K562 (cell line): Measurements from ENCODE around the gene TSHZ1. TPM values are rescaled to one million over a fixed set of nuclear protein-coding genes. Genes with fewer than 3 reads are reported as not detected.

ENCODE experiments used
- ATAC-seq: fragments of 200-7000 bp; cut with Tn5 transposase; 3 replicates; pipeline ENCODE4 v1.9.1; 2020; ENCODE audit warnings: moderate library complexity
- BruUV-seq: library from RNA; stranded (reverse); fragments of 400-500 nt; replicated peaks from 2 replicates; lab custom pipeline; 2021; lab: Mats Ljungman, UMichigan
- CTCF ChIA-PET: fragments of 300-600 bp; formaldehyde crosslinking; extraction: SDS; loops from one replicate; lab custom pipeline; 2021; ENCODE audit warnings: low intra/inter-chr PET ratio; lab: Yijun Ruan, JAX
- POLR2A ChIA-PET: fragments of 300-600, 350-650 bp; sonication (Branson Sonifier 250); formaldehyde crosslinking; extraction: SDS; loops from one replicate; lab custom pipeline; 2021; ENCODE audit warnings: antibody characterized with exemption, inconsistent platforms; lab: Yijun Ruan, JAX
- DNase-seq, 4 experiments: peaks; one replicate each; pipeline versions ENCODE4 v3.0.0 to v3.0.0-alpha.2; 2011 to 2018; ENCODE audit warnings: low spot score in 3 of 4, mixed read lengths in 3 of 4; ENCODE audit errors: extremely low read depth in 1 of 4
- FAIRE-seq: peaks from 2 replicates; lab custom pipeline; 2011; peaks lifted over from hg19 to GRCh38; lab: Jason Lieb, UNC
- H2AFZ ChIP-seq: 2 replicates; pipeline ENCODE4 v1.6.0; 2011; ENCODE audit warnings: low read depth, low read length, control low read depth, inconsistent platforms
- H3K27ac ChIP-seq: fragments of 200-600 bp; 3 replicates; pipeline ENCODE4 v1.8.0; 2011; ENCODE audit warnings: low read depth, mild to moderate bottlenecking, control low read depth, inconsistent platforms, low read length, moderate library complexity, mixed read lengths; ENCODE audit errors: extremely low read depth
- H3K27me3 ChIP-seq, 2 experiments: fragments of 300-600 bp in 1 of 2; 2 replicates in 1 of 2; 3 replicates in 1 of 2; pipeline versions ENCODE4 v1.6.0 to v1.8.0; 2011; ENCODE audit warnings: inconsistent platforms in 2 of 2, low read length in 2 of 2, mild to moderate bottlenecking in 1 of 2, mixed read lengths in 1 of 2, moderate library complexity in 1 of 2; ENCODE audit not compliant: control insufficient read depth in 2 of 2, insufficient read depth in 2 of 2
- H3K36me3 ChIP-seq: fragments of 300-600 bp; 3 replicates; pipeline ENCODE4 v1.8.0; 2011; ENCODE audit warnings: mild to moderate bottlenecking, low read length, inconsistent platforms; ENCODE audit not compliant: control insufficient read depth, insufficient read depth
- H3K4me1 ChIP-seq, 2 experiments: fragments of 200-600 bp in 1 of 2; replicated peaks in 1 of 2; 2 replicates in 1 of 2; 3 replicates in 1 of 2; pipeline versions ENCODE4 v1.5.1 to v1.8.0; 2011; ENCODE audit warnings: inconsistent platforms in 2 of 2, low read length in 2 of 2, mild to moderate bottlenecking in 1 of 2, mixed read lengths in 1 of 2, moderate library complexity in 1 of 2; ENCODE audit not compliant: control insufficient read depth in 2 of 2, insufficient read depth in 2 of 2
- H3K4me2 ChIP-seq: 2 replicates; pipeline ENCODE4 v1.6.1; 2011; ENCODE audit warnings: low read length, control low read depth, inconsistent platforms, mixed read lengths; ENCODE audit not compliant: insufficient read depth
- H3K4me3 ChIP-seq: fragments of 200-600 bp; sonication (generic), shearing (Covaris generic); 2 replicates; pipeline ENCODE4 v1.5.1; 2016; ENCODE audit warnings: control low read depth, inconsistent platforms
- H3K79me2 ChIP-seq: fragments of 200-600 bp; 3 replicates; pipeline ENCODE4 v1.8.0; 2011; ENCODE audit warnings: low read length, inconsistent platforms; ENCODE audit not compliant: control insufficient read depth, insufficient read depth
- H3K9ac ChIP-seq, 2 experiments: 2 replicates each; pipeline versions ENCODE4 v1.6.0 to v1.6.1; 2011; ENCODE audit warnings: low read depth in 2 of 2, low read length in 2 of 2, control low read depth in 1 of 2, inconsistent platforms in 1 of 2, mild to moderate bottlenecking in 1 of 2, mixed read lengths in 1 of 2; ENCODE audit not compliant: insufficient read depth in 1 of 2
- H3K9me1 ChIP-seq: one replicate; pipeline ENCODE4 v1.6.0; 2011; ENCODE audit warnings: inconsistent platforms, mild to moderate bottlenecking, low read length, moderate library complexity; ENCODE audit not compliant: control insufficient read depth, insufficient read depth
- H3K9me3 ChIP-seq: replicated peaks from 2 replicates; pipeline ENCODE4 v1.5.1; 2011; ENCODE audit warnings: low read depth, low read length, inconsistent platforms; ENCODE audit not compliant: control insufficient read depth, insufficient read depth
- H4K20me1 ChIP-seq: replicated peaks from 2 replicates; pipeline ENCODE4 v1.6.1; 2011; ENCODE audit warnings: low read length, inconsistent platforms, mixed read lengths; ENCODE audit not compliant: control insufficient read depth, insufficient read depth
- NCOA4 ChIP-seq: fragments of 450-650 bp; IDR thresholded peaks from 2 replicates; pipeline ENCODE4 v1.6.1; 2018; ENCODE audit warnings: mild to moderate bottlenecking; ENCODE audit not compliant: partially characterized antibody
- POLR3G ChIP-seq: IDR thresholded peaks from 2 replicates; pipeline ENCODE4 v1.6.1; 2011; ENCODE audit not compliant: insufficient read length, insufficient replicate concordance; ENCODE audit errors: extremely low read depth
- THAP12 ChIP-seq: fragments of 250-450 bp; sonication (Bioruptor Pico); IDR thresholded peaks from 2 replicates; pipeline ENCODE4 v1.9.0; 2021; ENCODE audit warnings: mild to moderate bottlenecking, inconsistent platforms
- WGBS: fragments of 100-300 bp; shearing (Covaris generic); methylation state at CpG from one replicate; pipeline ENCODE4 v1.1.6; 2016; ENCODE audit warnings: low coverage, mixed read lengths; ENCODE audit not compliant: insufficient coverage; ENCODE audit errors: missing lambda C conversion rate; 5-methylcytosine and 5-hydroxymethylcytosine counted together
- in situ Hi-C: fragments of 300-500 bp; cut with MboI; formaldehyde crosslinking; loops from 4 replicates; pipeline ENCODE4 v1.15.0; 2018; ENCODE audit warnings: inconsistent platforms, mixed read lengths
- intact Hi-C: fragments of 100-400 bp; cut with micrococcal nuclease; formaldehyde crosslinking; loops from 2 replicates; pipeline ENCODE4 v1.14.2; 2022
- polyA plus RNA-seq, 8 experiments: library from polyadenylated mRNA; depleted of rRNA in 4 of 8; stranded (reverse) in 5 of 8; unstranded in 3 of 8; fragments of >200 nt; fragmentation: Nextera tagmentation in 2 of 8; fragmentation: Illumina TruSeq in 1 of 8; extraction: Ambion mirVana in 2 of 8; extraction: Trizol in 1 of 8; gene quantifications; 2 replicates each; pipeline versions ENCODE4 v1.2.1 to v1.2.3, GENCODE V29; 2011 to 2014; ENCODE audit warnings: inconsistent platforms in 1 of 8, missing spikeins in 1 of 8
- total RNA-seq, 7 experiments: library from RNA; depleted of rRNA in 6 of 7; stranded (reverse); fragments of >200 nt in 6 of 7; fragmentation: Illumina TruSeq in 2 of 7; extraction: Trizol in 2 of 7; gene quantifications; 2 replicates each; pipeline versions ENCODE4 v1.2.1 to v1.2.3, GENCODE V29; 2011 to 2021; ENCODE audit warnings: low replicate concordance in 1 of 7

The TSHZ1 gene
- total and polyA plus RNA-seq, 9 of the 15 experiments (the other 6 are each of a cell fraction or from before 2014, with no cell fraction given): 1.1 to 7.2 (median 2.7) TPM

- TF ChIP-seq POLR3G (no peak), THAP12 (CRISPR knock-in tag) (no peak)
Observed at GRCh38 chr18:75276818-75277609, 66.4 kb downstream of the TSHZ1 start (continued).

- Histone ChIP-seq H3K4me2 (no peak overlapping the region), H3K27ac (no peak overlapping the region), H4K20me1 (no peaks in the 10 kb centered on the region), H3K9ac (no peak overlapping the region), H3K9me3 (no peaks in the 10 kb centered on the region), H2AFZ (no peak overlapping the region), H3K4me3 (no peak overlapping the region), H3K79me2 (no peaks in the 10 kb centered on the region), H3K9me1 (no peaks in the 10 kb centered on the region), H3K36me3 (no peaks in the 10 kb centered on the region), H3K4me1 (no peaks in the 10 kb centered on the region), H3K27me3 (no peaks in the 10 kb centered on the region)
- TF ChIP-seq NCOA4: no peak
- no TSS peak for BruUV-seq
- POLR2A ChIA-PET: no interaction called here
- WGBS: 53% methylated on average over 4 of the region's 4 CpGs
- CTCF ChIA-PET: interaction anchor here (0.6 kb wide), 1 partner anchor 152 kb away, joined by 4 read pairs; no protein-coding TSS in a partner anchor
- no peak for FAIRE-seq
- no peak for DNase-seq
- ATAC-seq: no peak
- in situ Hi-C loops (no loop called here), intact Hi-C loops (no loop called here)
Observed at GRCh38 chr18:75277610-75277928, 67.0 kb downstream of the TSHZ1 start.
